HG03025 (cell line): ENCODE data around the gene TNS3.
"Not testable (repeated sequence)": the region's sequence is repeated elsewhere in the genome, so short reads cannot be mapped to it uniquely, and the experiment has no call there.

ENCODE experiments used
- ATAC-seq: cut with Tn5 transposase; IDR thresholded peaks from one replicate; pipeline ENCODE4 v1.9.1; 2021; ENCODE audit warnings: mild to moderate bottlenecking, moderate library complexity; ENCODE audit not compliant: unreplicated experiment, low FRiP score

Gene TNS3

DNA sequence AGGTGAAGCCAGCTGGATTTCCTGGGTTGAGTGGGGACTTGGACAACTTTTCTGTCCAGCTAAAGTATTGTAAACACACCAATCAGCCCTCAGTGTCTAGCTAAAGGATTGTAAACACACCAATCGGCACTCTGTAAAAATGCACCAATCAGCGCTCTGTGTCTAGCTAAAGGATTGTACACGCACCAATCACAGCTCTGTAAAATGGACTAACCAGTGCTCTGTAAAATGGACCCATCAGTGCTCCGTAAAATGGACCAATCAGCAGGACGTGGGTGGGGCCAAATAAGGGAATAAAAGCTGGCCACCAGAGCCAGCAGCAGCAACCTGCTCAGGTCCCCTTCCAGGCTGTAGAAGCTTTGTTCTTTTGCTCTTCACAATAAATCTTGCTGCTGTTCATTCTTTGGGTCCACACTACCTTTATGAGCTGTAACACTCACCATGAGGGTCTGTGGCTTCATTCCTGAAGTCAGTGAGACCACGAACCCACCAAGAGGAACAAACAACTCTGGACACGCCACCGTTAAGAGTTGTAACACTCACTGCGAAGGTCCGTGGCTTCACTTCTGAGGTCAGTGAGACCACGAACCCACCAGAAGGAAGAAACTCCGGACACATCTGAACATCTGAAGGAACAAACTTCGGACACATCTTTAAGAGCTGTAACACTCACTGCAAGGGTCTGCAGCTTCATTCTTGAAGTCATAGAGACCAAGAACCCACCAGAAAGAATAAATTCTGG, 21.8 kb upstream of the TNS3 start:
- ATAC-seq, result not testable (repeated sequence)

DNA sequence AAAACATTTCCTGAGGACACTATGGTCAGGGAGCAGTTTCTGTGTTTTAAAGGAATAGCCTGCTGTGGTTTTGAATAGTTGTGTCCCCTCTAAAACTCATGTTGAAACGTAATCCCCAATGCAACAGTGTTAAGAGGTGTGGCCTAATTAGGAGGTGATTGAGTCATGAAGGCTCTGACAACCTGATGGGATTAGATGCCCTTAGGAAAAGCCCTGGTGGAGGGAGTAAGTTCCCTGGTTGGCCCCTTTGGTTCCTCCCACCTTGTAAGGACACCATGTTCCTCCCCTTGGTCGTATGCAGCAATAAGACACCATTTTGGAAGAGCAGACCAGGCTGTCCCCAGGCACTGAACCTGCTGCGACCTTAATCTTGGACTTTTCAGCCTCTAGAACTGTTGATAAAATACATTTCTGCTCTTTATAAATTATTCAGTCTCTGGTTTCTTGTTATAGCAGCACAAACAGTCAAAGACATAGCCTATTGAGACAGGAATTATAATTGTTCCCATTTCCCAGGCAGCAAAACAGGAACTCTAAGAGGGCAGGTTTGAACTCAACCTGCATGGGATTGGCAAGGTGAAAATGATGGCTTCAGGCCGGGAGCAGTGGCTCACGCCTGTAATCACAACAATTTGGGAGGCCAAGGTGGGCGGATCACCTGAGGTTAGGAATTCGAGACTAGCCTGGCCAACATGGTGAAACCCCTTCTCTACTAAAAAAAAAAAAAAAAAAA, 20.5 kb upstream of the TNS3 start:
- ATAC-seq, result no peak

- no peak for ATAC-seq
Observed at GRCh38 chr7:47601881-47602249, 20.0 kb upstream of the TNS3 start.

- no peak for ATAC-seq
Observed at GRCh38 chr7:47601119-47601880, 19.4 kb upstream of the TNS3 start.

DNA sequence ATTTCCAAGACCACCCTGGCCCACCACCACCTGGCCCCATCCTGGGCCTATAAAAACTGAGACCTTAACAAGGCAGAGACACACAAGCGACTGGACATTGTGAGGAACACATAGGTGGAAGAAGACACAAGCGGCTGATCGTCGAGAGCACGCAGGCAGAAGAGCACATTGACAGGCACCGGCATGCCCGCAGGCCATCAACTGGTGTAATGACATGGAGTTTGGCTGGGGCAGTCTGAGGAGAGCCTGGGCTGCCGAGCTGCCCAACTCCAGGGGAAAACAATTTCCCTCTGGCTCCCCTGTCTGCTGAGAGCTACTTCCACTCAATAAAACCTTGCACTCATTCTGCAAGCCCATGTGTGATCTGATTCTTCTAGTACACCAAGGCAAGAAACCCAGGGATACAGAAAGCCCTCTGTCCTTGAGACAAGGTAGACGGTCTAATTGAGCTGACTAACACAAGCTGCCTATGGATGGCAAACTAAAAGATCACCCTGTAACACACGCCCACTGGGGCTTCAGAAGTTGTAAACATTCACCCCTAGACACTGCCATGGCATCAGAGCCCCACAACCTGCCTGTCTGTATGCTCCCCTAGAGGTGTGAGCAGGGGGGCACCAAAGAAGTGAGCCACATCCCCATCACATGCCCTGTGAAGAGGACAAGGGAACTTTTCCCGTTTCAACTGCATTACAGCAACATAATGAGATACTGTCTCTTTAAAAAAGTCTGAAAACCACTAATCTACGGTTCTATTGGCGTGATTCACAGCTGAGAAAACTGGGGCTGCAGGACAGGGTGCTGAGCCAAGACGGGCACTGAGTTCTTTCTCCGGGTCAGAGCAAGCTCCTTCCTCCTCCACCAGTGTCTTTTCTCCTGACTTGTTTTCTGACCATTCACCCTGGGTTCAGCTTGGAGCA, 18.5 kb upstream of the TNS3 start:
- no peak for ATAC-seq

DNA sequence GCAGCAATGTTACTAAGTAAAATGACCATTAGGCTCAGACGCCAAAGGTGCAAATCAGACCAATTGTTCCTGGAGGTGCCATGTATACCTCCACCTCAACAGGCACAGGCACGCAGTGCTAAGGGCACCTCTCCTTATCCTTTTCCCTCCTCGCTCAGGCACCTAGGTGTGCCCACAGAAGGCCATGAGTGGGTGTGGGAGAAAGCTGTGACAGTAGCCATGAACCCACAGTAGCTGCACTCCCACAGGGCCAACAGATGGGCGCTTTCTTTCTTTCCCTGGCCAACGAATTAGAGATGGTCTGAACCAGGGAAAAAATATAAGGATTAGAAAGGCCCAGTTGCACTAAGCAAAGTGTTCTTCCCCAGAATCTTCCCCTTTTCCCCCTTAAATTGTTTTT, 15.5 kb upstream of the TNS3 start:
- no peak for ATAC-seq

- ATAC-seq, result no peak
Observed at GRCh38 chr7:47596502-47597202, 14.7 kb upstream of the TNS3 start.

DNA sequence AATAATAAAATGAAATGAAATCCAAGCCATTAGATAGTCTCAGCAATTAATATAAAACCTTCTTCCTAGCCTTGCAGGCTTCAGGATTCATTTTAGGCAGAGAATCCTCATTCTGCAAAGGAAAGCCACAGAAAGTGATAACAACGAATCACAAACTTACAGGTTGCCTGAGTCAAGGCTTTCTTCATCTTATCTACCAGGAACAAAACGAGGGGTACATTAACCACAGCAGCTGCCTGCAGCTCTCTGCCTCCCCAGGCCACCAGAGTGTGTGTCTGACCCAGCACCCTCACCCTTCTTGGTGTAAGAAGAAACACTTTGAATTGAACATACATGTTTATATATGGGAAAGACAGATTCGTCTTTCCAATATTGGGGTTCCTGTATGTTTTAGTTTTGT, 12.5 kb upstream of the TNS3 start:
- no peak for ATAC-seq

DNA sequence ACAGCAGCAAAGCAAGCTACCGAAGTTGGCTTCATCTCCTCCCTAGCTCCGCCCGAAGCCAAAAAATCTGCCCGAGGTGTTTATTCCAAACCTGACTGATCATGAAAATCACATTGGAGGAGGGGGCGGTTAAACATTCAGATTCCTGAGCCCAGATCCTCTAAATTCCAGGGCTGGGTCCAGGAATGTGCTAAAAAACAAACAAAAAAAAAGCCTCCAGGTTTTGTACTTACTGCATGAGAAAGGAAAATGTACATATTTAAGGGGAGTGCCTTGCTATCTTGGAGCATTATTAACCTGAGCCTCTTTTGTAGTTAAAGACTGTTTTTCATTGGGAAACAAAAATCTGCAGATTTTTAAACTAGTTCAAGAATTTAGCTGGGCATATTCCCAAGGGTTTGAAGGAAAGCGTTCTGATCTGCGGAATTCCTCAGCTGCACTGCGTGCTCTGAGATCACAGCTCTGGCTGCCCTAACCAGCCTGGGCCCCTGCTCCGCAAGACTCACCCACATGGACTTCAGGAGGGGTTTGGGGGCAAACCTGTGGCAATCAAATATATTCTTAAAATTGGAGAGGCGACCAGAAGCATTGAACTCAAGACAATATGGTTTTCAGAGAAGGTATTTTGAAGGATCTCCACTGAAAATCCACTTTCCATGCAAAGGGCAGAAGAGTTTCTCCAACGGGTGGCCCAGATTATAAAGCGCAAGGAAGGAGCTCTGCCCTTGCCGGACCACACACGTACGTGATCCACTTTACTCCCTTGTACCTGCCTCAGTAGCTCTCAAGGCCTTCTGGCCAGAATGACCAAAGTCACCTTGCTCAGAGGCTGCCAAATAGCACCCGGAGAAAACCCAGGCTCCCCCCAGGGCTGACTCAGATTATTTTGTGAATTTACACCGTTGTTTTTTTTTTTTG, 10.0 kb upstream of the TNS3 start:
- ATAC-seq, result no peak

GRCh38 chr7:47591089-47591654, 9.3 kb upstream of the TNS3 start:
- no peak for ATAC-seq

- not testable (repeated sequence) for ATAC-seq
Observed at GRCh38 chr7:47590215-47590614, 8.3 kb upstream of the TNS3 start.

- ATAC-seq, result no peak
Observed at GRCh38 chr7:47588704-47589225, 6.9 kb upstream of the TNS3 start.

DNA sequence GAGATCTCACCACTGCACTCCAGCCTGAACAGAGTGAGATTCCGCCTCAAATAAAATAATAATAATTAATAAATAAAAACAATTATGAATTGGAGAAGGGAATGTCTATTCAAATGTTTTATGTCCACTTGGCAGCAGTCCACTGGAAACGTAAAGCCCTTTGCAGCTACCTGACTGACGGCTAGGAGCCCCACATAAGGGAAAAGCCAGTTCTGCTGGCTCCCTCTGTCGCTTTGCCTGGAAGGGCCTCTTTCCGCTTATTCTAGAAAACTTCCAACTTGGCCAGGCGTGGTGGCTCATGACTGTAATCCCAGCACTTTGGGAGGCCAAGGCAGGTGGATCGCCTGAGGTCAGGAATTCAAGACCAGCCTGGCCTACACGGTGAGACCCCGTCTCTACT, 6.1 kb upstream of the TNS3 start:
- no peak for ATAC-seq

GRCh38 chr7:47587351-47587750, 5.4 kb upstream of the TNS3 start:
- no peak for ATAC-seq

DNA sequence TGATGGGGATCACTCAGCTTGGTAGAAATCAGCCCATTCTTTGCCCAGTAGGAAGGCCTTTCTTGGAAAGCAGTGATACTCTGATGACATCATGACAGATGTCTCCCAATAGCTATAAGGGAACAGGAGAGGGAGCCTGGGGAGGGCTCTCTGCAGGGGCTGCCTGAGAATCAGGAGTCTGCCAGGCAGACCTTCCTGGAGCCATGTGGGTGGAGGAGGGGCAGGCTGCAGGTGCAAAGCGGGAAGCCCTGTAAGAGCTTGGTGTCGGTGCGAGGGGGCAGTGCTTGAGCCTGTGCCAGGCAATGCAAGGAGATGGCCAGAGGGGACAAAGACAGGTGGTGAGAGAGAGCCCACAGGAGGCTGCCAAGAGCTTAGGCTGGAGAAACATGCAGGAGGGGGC, 5.0 kb upstream of the TNS3 start:
- ATAC-seq, result no peak

DNA sequence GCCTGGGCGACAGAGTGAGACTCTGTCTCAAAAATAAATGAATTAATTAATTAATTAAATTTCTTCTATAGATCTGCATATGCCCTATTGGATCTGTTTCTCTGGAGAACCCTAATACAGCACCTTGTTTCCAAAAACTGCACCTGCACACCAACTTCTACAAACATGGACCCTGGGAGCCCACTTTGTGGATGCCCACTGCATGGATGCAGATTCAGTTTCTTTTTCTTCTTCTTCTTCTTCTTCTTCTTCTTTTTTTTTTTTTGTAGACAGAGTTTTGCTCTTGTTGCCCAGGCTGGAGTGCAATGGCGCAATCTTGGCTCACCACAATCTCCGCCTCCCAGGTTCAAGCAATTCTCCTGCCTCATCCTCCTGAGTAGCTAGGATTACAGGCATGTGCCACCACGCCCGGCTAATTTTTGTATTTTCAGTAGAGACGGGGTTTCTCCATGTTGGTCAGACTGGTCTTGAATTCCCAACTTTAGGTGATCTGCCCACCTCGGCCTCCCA, 4.3 kb upstream of the TNS3 start:
- ATAC-seq, result not testable (repeated sequence)

DNA sequence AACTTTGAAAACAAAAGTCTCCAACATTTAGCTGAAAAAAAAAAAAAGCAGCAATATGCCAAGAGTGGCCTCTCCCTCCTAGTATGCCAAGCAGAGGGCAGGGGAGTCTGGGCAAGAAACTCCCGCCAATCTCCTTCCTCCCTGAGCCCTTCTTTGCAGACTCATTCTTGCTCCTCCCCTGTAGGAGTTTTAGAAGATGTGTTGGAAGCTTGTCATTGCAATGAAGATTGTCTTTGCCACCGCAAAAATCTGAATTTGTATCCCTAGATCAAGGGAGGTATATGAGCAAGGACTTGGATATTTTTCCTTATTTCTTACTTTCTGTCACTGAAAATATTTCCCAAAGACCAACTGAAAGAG, 2.6 kb upstream of the TNS3 start:
- no peak for ATAC-seq
